ENCODE measurements around the gene DSN1.

DNA sequence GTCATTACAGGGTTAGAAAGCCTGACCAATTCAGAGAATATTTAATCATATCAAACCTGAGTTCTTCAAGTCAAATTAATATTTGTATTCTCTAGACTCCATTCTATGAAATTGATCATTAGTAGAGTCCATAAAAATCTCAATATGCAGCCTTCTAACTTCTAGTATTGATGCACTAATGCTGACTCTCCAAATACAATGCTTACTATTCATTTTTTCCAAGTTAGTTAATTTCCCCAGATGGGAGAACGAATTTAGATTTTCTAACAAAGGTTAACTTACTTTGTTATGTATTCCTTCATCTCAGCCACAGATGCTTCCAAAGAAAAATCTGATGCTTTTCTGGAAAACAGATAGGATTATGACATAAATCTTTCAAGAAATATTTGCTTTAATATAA, 15.3 kb downstream of the DSN1 start:
- TF ChIP-seq, protein P1, sequence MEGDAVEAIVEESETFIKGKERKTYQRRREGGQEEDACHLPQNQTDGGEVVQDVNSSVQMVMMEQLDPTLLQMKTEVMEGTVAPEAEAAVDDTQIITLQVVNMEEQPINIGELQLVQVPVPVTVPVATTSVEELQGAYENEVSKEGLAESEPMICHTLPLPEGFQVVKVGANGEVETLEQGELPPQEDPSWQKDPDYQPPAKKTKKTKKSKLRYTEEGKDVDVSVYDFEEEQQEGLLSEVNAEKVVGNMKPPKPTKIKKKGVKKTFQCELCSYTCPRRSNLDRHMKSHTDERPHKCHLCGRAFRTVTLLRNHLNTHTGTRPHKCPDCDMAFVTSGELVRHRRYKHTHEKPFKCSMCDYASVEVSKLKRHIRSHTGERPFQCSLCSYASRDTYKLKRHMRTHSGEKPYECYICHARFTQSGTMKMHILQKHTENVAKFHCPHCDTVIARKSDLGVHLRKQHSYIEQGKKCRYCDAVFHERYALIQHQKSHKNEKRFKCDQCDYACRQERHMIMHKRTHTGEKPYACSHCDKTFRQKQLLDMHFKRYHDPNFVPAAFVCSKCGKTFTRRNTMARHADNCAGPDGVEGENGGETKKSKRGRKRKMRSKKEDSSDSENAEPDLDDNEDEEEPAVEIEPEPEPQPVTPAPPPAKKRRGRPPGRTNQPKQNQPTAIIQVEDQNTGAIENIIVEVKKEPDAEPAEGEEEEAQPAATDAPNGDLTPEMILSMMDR (IDR thresholded peaks at IDR 0.05): no peak
- TF ChIP-seq POLR2A (IDR thresholded peaks at IDR 0.05): no peak

Measured in thyroid gland (tissue), 4 donors.